HG03565 (cell line): ENCODE results near the gene ANKRD30B.
"Not testable (repeated sequence)": the region's sequence is repeated elsewhere in the genome, so short reads cannot be mapped to it uniquely, and the experiment has no call there.

Experiments
- ATAC-seq: cut with Tn5 transposase; IDR thresholded peaks from one replicate; pipeline ENCODE4 v1.9.1; 2021; ENCODE audit warnings: mild to moderate bottlenecking, moderate library complexity; ENCODE audit not compliant: unreplicated experiment

Gene ANKRD30B

DNA sequence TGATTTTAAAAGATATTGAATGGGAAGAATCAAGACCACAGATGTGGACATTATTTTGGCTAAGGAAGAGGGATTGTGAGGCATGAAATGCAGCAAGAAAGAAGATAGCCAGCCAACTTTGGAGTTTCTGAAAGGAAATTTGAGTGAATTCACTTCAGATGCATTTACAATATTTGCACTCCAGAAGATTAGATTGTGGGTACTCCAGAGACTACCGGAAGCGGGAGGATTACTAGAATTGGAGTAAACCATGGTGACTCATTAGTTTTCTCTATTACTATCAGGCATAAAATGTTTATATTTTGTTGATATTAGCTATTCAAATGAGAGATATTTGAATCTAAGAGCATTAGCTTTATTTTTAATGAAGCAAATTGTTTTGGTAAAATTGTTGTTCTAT is 93.6 kb downstream of the ANKRD30B start:
- not testable (repeated sequence) for ATAC-seq

DNA sequence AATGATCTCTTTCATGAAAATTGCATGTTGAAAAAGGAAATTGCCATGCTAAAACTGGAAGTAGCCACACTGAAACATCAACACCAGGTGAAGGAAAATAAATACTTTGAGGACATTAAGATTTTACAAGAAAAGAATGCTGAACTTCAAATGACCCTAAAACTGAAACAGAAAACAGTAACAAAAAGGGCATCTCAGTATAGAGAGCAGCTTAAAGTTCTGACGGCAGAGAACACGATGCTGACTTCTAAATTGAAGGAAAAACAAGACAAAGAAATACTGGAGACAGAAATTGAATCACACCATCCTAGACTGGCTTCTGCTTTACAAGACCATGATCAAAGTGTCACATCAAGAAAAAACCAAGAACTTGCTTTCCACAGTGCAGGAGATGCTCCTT is 103.6 kb downstream of the ANKRD30B start:
- ATAC-seq: not testable (repeated sequence)

GRCh38 chr18:14855634-14856033 is 107.7 kb downstream of the ANKRD30B start:
- ATAC-seq: not testable (repeated sequence)

DNA sequence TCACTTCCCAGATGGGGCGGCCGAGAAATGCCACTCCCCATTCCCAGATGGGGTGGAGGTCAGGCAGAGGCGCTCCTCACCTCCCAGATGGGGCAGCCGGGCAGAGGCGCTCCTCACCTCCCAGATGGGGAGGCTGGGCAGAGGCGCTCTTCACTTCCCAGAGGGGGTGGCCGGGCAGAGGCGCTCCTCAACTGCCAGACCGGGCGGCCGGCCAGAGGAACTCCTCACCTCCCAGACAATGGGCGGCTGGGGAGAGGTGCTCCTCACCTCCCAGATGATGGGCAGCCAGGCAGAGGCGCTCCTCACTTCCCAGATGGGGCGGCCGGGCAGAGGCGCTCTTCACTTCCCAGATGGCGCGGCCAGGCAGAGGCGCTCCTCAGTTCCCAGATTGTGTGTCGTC is 108.3 kb downstream of the ANKRD30B start:
- ATAC-seq: not testable (repeated sequence)

- not testable (repeated sequence) for ATAC-seq
Measured at GRCh38 chr18:14858514-14858913, 110.5 kb downstream of the ANKRD30B start.

- ATAC-seq: not testable (repeated sequence)
Measured at GRCh38 chr18:14859995-14860394, 112.0 kb downstream of the ANKRD30B start.

DNA sequence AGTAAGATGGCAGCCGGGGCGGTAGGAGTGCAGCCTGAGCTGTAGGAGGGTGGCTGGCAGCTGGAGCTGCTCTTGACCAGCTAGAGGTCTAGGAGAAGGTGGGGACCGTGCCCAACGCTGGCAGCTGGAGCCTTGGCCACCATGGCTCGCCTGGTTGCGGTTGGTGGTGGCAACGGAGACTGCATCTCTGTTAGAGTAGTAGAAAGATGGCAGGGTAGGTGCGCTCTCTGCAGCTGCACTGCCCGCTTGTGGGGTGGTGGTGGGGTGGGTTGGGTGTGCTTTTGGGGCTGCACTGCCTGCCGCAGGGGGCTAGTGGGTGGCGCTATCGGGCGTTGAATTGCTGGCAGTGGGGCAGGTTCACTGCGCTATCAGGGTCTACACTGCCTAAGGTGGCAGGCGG is 118.5 kb downstream of the ANKRD30B start:
- not testable (repeated sequence) for ATAC-seq

DNA sequence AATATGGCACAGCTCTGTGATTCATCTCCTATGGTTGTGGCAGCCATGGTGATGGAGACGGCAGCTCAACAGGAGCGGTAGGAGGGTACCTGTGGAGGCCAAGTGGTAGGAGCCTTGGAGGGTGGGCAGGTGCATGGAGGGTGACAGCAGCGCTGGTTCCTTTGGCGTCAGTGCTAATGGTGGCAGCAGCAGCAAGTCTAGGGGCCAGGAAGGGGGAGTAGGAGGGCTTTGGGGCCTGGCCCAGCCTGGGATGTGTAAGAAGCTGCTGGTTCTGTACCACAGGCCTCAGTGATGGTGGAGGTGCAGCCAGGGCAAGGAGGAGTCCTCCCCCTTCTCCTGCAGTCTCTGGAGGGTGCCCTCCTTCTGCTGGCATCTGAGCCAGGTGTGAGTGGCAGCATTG is 120.0 kb downstream of the ANKRD30B start:
- ATAC-seq: not testable (repeated sequence)

DNA sequence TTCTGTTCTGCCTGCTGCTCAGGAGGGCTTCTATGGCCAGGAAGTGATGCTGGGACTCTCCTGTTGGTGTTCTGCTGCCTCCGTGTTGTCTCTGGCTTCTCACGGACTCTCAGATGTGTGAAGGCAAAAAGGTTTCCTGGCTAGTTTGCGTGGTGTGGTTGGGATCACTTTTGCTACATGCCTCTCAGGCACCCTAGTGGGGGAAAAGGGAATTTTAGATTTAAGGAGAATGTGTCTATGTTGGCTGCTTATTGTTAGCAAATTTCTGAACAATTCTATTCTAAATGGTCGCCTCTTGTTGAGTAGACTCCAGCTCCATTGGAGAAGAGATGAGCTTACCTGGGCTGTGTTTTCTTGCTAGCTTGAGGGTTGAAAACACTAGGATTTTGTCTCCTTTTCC is 120.9 kb downstream of the ANKRD30B start:
- ATAC-seq: not testable (repeated sequence)

- not testable (repeated sequence) for ATAC-seq
Measured at GRCh38 chr18:14878826-14879225, 130.9 kb downstream of the ANKRD30B start.

GRCh38 chr18:14900435-14900834 is 152.5 kb downstream of the ANKRD30B start:
- no peak for ATAC-seq
